Measurements from ENCODE around the gene PVR.

The PVR gene

DNA sequence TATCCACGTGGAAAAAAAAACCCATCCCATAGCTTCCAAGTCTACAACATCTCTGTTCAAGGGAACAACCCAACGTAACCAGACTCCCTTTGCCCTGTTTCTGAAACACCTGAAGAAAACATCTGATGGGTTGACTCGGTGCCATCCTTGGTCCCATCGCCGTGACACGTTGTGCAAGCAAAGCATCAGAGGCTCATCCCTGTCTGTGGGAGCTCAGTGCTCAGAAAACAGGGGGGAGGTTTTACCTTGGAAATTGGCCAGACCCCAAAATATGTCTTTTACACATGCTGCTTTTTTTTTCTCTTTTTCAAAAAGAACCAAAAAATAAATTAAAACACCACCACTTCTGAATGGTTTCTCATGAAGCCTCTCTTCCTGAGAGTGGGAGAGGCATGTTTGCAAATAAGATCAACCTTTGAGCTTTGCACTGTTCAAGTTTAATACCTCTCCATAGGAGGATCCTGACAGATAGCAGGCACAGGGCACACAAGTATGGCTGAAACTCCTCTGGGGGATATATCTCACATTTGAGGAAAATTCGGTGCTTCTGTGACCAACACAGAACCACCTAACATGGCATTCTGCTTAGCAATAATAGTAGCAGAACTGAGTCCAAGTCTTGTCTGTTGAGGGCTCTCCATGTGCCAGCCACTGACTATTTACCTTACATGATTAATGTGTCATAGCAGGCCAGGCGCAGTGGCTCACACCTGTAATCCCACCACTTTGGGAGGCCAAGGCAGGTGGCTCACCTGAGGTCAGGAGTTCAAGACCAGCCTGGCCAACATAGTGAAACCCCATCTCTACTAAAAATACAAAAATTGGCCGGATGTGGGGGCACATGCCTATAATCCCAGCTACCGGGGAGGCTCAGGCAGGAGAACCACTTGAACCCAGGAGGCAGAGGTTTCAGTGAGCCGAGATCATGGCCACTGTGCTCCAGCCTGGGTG, 7.0 kb upstream of the PVR start:
- Mint-ChIP-seq H3K9me3 (no peaks in the 10 kb centered on the region), H3K27me3 (ENCODE audit: low read depth) (peaks cover 16% of the 10 kb centered on the region), H3K4me3 (no peak overlapping the region), H3K4me1 (peaks cover 50% of the 10 kb centered on the region), H3K36me3 (ENCODE audit: low read depth) (no peaks in the 10 kb centered on the region), H3K27ac (peak overlapping the region; percentile 14 to 81 (median 45))
- TF ChIP-seq CTCF (IDR thresholded peaks at IDR 0.05; ENCODE audit: unreplicated experiment in 3 of 3): no peak

DNA sequence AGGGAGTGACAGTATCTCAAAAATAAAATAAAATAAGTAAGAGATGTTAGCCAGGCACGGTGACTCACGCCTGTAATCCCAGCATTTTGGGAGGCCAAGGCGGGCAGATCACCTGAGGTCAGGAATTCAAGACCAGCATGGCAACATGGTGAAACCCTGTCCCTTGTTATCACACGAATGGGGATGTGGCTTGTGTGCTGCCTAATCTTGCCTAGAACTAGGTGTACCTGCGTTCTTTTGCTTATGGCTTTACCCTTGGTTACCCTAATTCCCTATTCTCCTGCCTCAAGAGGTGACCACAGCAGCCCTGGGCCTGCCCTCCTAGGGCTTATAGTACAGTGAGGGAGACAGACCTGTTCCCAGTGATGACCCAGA, 6.3 kb upstream of the PVR start:
- Mint-ChIP-seq H3K4me1 (peaks cover 50% of the 10 kb centered on the region), H3K9me3 (no peaks in the 10 kb centered on the region), H3K27me3 (ENCODE audit: low read depth) (peaks cover 16% of the 10 kb centered on the region), H3K36me3 (ENCODE audit: low read depth) (no peaks in the 10 kb centered on the region), H3K27ac (no peak overlapping the region), H3K4me3 (peak overlapping the region in 1 of 3 experiments; percentile 45)
- no peak for TF ChIP-seq CTCF (IDR thresholded peaks at IDR 0.05; ENCODE audit: unreplicated experiment in 3 of 3)

DNA sequence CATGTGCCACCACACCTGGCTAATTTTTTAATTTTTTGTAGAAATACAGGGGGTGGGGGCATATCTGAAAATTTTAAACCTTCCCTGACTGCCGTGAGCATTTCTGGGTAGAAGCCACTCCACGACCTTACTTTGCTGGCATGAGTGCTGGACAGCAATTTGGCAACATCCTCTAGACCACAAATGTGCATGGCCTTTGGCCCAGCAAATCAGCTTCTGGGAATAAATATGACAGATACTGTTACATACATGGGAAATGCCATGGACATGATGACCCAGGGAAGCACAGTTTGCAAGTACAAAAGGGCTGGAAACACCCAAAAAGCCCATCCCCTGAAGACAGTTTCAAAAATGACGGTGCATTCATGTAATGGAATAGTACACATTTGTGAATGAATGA, 3.2 kb upstream of the PVR start:
- Mint-ChIP-seq H3K9me3 (no peaks in the 10 kb centered on the region), H3K27me3 (ENCODE audit: low read depth) (peaks cover 8% of the 10 kb centered on the region), H3K27ac (no peak overlapping the region), H3K36me3 (ENCODE audit: low read depth) (no peaks in the 10 kb centered on the region), H3K4me3 (peak overlapping the region; percentile 23 to 52 (median 51)), H3K4me1 (peaks cover 21% of the 10 kb centered on the region)
- TF ChIP-seq CTCF (IDR thresholded peaks at IDR 0.05; ENCODE audit: unreplicated experiment in 3 of 3): no peak

GRCh38 chr19:44641501-44642265, 2.0 kb upstream of the PVR start:
- no peaks in the 10 kb centered on the region for H3K9me3 Mint-ChIP-seq
- no peaks in the 10 kb centered on the region for H3K36me3 Mint-ChIP-seq (ENCODE audit: low read depth)
- TF ChIP-seq CTCF (IDR thresholded peaks at IDR 0.05; ENCODE audit: unreplicated experiment in 3 of 3): no peak
- H3K4me1 Mint-ChIP-seq: peaks cover 13% of the 10 kb centered on the region
- peak overlapping the region; percentile 42 to 72 (median 68) for H3K4me3 Mint-ChIP-seq
- H3K27me3 Mint-ChIP-seq (ENCODE audit: low read depth): peaks cover 8% of the 10 kb centered on the region
- no peak overlapping the region for H3K27ac Mint-ChIP-seq

- Mint-ChIP-seq H3K4me3 (peak overlapping the region; percentile 58 to 88 (median 72)), H3K9me3 (no peaks in the 10 kb centered on the region), H3K27me3 (ENCODE audit: low read depth) (peaks cover 8% of the 10 kb centered on the region), H3K4me1 (peaks cover 16% of the 10 kb centered on the region), H3K36me3 (ENCODE audit: low read depth) (no peaks in the 10 kb centered on the region), H3K27ac (no peak overlapping the region)
- no peak for TF ChIP-seq CTCF (IDR thresholded peaks at IDR 0.05; ENCODE audit: unreplicated experiment in 3 of 3)
These were observed 1.3 kb upstream of the PVR start for GRCh38 chr19:44642377-44642776.

All from nephron (organoid).